DOHH2 (cell line): ENCODE measurements around the gene STARD9.

ENCODE experiments used
- CTCF ChIP-seq: fragments of 200-600 bp; sonication (generic); IDR thresholded peaks from one replicate; pipeline ENCODE4 v1.5.1; 2014; ENCODE audit warnings: antibody characterized with exemption, mild to moderate bottlenecking, low read depth, low read length; ENCODE audit not compliant: poor library complexity, severe bottlenecking
- EZH2phosphoT487 ChIP-seq: fragments of 200-600 bp; sonication (generic); IDR thresholded peaks from 2 replicates; pipeline ENCODE4 v1.6.1; 2017; ENCODE audit warnings: borderline replicate concordance, mild to moderate bottlenecking, antibody characterized with exemption, low read length, moderate library complexity, mixed read lengths

GRCh38 chr15:42667855-42668254, 92.4 kb downstream of the STARD9 start:
- no peak for TF ChIP-seq CTCF
- TF ChIP-seq EZH2phosphoT487, result no peak
